H9 (cell line): Measurements from ENCODE around the gene AGAP3. TPM values are rescaled to one million over a fixed set of nuclear protein-coding genes. Genes with fewer than 3 reads are reported as not detected.

ENCODE experiments used
- DNase-seq: peaks from one replicate; pipeline ENCODE4 v3.0.0-alpha.2; 2017
- H2AFZ ChIP-seq: one replicate; pipeline ENCODE4 v1.6.1; 2013; ENCODE audit warnings: mild to moderate bottlenecking, low read length, control low read depth, moderate library complexity
- H2AK5ac ChIP-seq: 2 replicates; pipeline ENCODE4 v1.6.1; 2013; ENCODE audit warnings: low read length, control low read depth, mixed read lengths; ENCODE audit not compliant: insufficient read length
- H2BK120ac ChIP-seq: one replicate; pipeline ENCODE4 v1.6.1; 2013; ENCODE audit warnings: low read depth, mild to moderate bottlenecking, low read length, control low read depth, inconsistent platforms; ENCODE audit not compliant: poor library complexity, severe bottlenecking
- H2BK12ac ChIP-seq: 2 replicates; pipeline ENCODE4 v1.6.1; 2013; ENCODE audit warnings: low read length, control low read depth, mixed read lengths, low read depth; ENCODE audit not compliant: insufficient read length
- H2BK15ac ChIP-seq: 2 replicates; pipeline ENCODE4 v1.6.1; 2013; ENCODE audit warnings: low read depth, low read length, control low read depth
- H2BK20ac ChIP-seq: one replicate; pipeline ENCODE4 v1.6.1; 2013; ENCODE audit warnings: low read depth, mild to moderate bottlenecking, low read length, control low read depth, inconsistent platforms; ENCODE audit not compliant: poor library complexity, severe bottlenecking
- H2BK5ac ChIP-seq: 2 replicates; pipeline ENCODE4 v1.6.1; 2013; ENCODE audit warnings: low read length, control low read depth, mixed read lengths; ENCODE audit not compliant: insufficient read length
- H3K14ac ChIP-seq: 2 replicates; pipeline ENCODE4 v1.6.1; 2013; ENCODE audit warnings: low read length, control low read depth; ENCODE audit not compliant: insufficient read depth
- H3K18ac ChIP-seq: 2 replicates; pipeline ENCODE4 v1.6.1; 2013; ENCODE audit warnings: low read depth, mild to moderate bottlenecking, mixed read lengths, low read length, control low read depth; ENCODE audit not compliant: insufficient read length
- H3K23ac ChIP-seq: 2 replicates; pipeline ENCODE4 v1.6.1; 2013; ENCODE audit warnings: low read length, control low read depth, mixed read lengths, low read depth; ENCODE audit not compliant: insufficient read length
- H3K23me2 ChIP-seq: 2 replicates; pipeline ENCODE4 v1.6.1; 2013; ENCODE audit warnings: low read depth, mild to moderate bottlenecking, mixed read lengths, low read length, control low read depth; ENCODE audit not compliant: insufficient read length, poor library complexity, severe bottlenecking
- H3K27ac ChIP-seq: 2 replicates; pipeline ENCODE4 v1.5.1; 2013; ENCODE audit warnings: low read length, control low read depth, mixed read lengths, low read depth; ENCODE audit not compliant: insufficient read length
- H3K27me3 ChIP-seq: 2 replicates; pipeline ENCODE4 v1.6.1; 2013; ENCODE audit warnings: low read length, control low read depth, inconsistent platforms; ENCODE audit not compliant: insufficient read depth
- H3K4ac ChIP-seq: 2 replicates; pipeline ENCODE4 v1.6.1; 2013; ENCODE audit warnings: low read depth, mild to moderate bottlenecking, control low read depth, inconsistent platforms, low read length, moderate library complexity
- H3K4me1 ChIP-seq: 2 replicates; pipeline ENCODE4 v1.6.1; 2013; ENCODE audit warnings: low read length, control low read depth, inconsistent platforms; ENCODE audit not compliant: insufficient read depth
- H3K4me2 ChIP-seq: 2 replicates; pipeline ENCODE4 v1.6.1; 2013; ENCODE audit warnings: low read length, control low read depth, mixed read lengths; ENCODE audit not compliant: insufficient read length, insufficient read depth
- H3K56ac ChIP-seq: 2 replicates; pipeline ENCODE4 v1.6.1; 2013; ENCODE audit warnings: low read depth, mild to moderate bottlenecking, mixed read lengths, low read length, control low read depth; ENCODE audit not compliant: insufficient read length
- H3K79me1 ChIP-seq: 2 replicates; pipeline ENCODE4 v1.6.1; 2013; ENCODE audit warnings: low read depth, mild to moderate bottlenecking, moderate library complexity, low read length, control low read depth, inconsistent platforms; ENCODE audit not compliant: insufficient read depth, poor library complexity, severe bottlenecking
- H3K79me2 ChIP-seq: 2 replicates; pipeline ENCODE4 v1.6.1; 2013; ENCODE audit warnings: low read length, control low read depth, inconsistent platforms; ENCODE audit not compliant: insufficient read depth
- H3K9ac ChIP-seq: 2 replicates; pipeline ENCODE4 v1.6.1; 2013; ENCODE audit warnings: low read length, control low read depth, mixed read lengths; ENCODE audit not compliant: insufficient read length; ENCODE audit errors: extremely low read depth
- H3K9me3 ChIP-seq: one replicate; pipeline ENCODE4 v1.6.1; 2013; ENCODE audit warnings: low read depth, low read length, inconsistent platforms; ENCODE audit not compliant: control insufficient read depth
- H3T11ph ChIP-seq: one replicate; pipeline ENCODE4 v1.6.1; 2013; ENCODE audit warnings: mild to moderate bottlenecking, low read length, control low read depth, inconsistent platforms
- H4K20me1 ChIP-seq: one replicate; pipeline ENCODE4 v1.6.1; 2013; ENCODE audit not compliant: control insufficient read depth, insufficient read length, insufficient read depth
- H4K5ac ChIP-seq: 2 replicates; pipeline ENCODE4 v1.6.1; 2013; ENCODE audit warnings: low read depth, mild to moderate bottlenecking, mixed read lengths, low read length, control low read depth; ENCODE audit not compliant: insufficient read length
- H4K8ac ChIP-seq: replicated peaks from 2 replicates; pipeline ENCODE4 v1.6.1; 2013; ENCODE audit warnings: low read length, control low read depth, mixed read lengths, low read depth; ENCODE audit not compliant: insufficient read length
- H4K91ac ChIP-seq: 2 replicates; pipeline ENCODE4 v1.6.1; 2013; ENCODE audit warnings: low read depth, mild to moderate bottlenecking, moderate library complexity, mixed read lengths, low read length, control low read depth; ENCODE audit not compliant: insufficient read length
- H3K27ac Mint-ChIP-seq, 3 experiments: 2 replicates in 2 of 3; 3 replicates in 1 of 3; pipeline ENCODE4 v1.8.0; 2020 to 2021; ENCODE audit warnings: mixed read lengths in 3 of 3, mild to moderate bottlenecking in 1 of 3, moderate library complexity in 1 of 3
- H3K27me3 Mint-ChIP-seq: 2 replicates; pipeline ENCODE4 v1.8.0; 2021; ENCODE audit warnings: low read depth, mild to moderate bottlenecking, moderate library complexity, mixed read lengths
- H3K36me3 Mint-ChIP-seq, 3 experiments: 2 replicates in 2 of 3; 3 replicates in 1 of 3; pipeline ENCODE4 v1.8.0; 2020 to 2021; ENCODE audit warnings: low read depth in 3 of 3, mixed read lengths in 3 of 3; ENCODE audit not compliant: insufficient read depth in 1 of 3
- H3K4me1 Mint-ChIP-seq, 2 experiments: 2 replicates each; pipeline ENCODE4 v1.8.0; 2020; ENCODE audit warnings: mixed read lengths in 2 of 2
- H3K4me3 Mint-ChIP-seq, 2 experiments: 2 replicates in 1 of 2; 3 replicates in 1 of 2; pipeline ENCODE4 v1.8.0; 2020 to 2021; ENCODE audit warnings: mild to moderate bottlenecking in 2 of 2, mixed read lengths in 2 of 2, moderate library complexity in 1 of 2
- H3K9me3 Mint-ChIP-seq, 2 experiments: 2 replicates in 1 of 2; 3 replicates in 1 of 2; pipeline ENCODE4 v1.8.0; 2020; ENCODE audit warnings: mild to moderate bottlenecking in 2 of 2, mixed read lengths in 2 of 2, moderate library complexity in 1 of 2
- WGBS: extraction: QIAGEN DNeasy Blood & Tissue Kit; methylation state at CpG from one replicate; pipeline ENCODE4 v1.1.7; 2013; ENCODE audit warnings: missing lambda C conversion rate, low lambda C conversion rate, mixed read lengths; ENCODE audit not compliant: insufficient read length; ENCODE audit errors: extremely low coverage; 5-methylcytosine and 5-hydroxymethylcytosine counted together
- total RNA-seq: library from RNA; stranded (reverse); gene quantifications from 2 replicates; pipeline ENCODE4 v1.2.1, GENCODE V29; 2021
- TF ChIP-seq, protein P1 (sequence below): fragments of 200-600 bp; sonication (generic); conservative IDR thresholded peaks from 3 replicates; pipeline ENCODE4 v1.8.0; 2021; ENCODE audit warnings: antibody characterized with exemption, mild to moderate bottlenecking

Gene AGAP3
- total RNA-seq, 1 experiment from 2014 or later, result 97.7 TPM

GRCh38 chr7:151046603-151047573 lies 39.4 kb upstream of the AGAP3 start:
- Mint-ChIP-seq H3K27ac (no peak overlapping the region), H3K27me3 (peaks cover 43% of the 10 kb centered on the region), H3K4me1 (no peaks in the 10 kb centered on the region), H3K9me3 (no peaks in the 10 kb centered on the region; a peak in 1 of 5 replicates), H3K4me3 (no peak overlapping the region; a peak in 1 of 5 replicates), H3K36me3 (no peaks in the 10 kb centered on the region; a peak in 1 of 7 replicates)
- Histone ChIP-seq H2AFZ (no peak overlapping the region), H3K23me2 (no peaks in the 10 kb centered on the region), H2BK15ac (no peak overlapping the region), H2BK5ac (no peak overlapping the region), H3K4me2 (no peak overlapping the region), H2BK20ac (no peak overlapping the region), H4K8ac (no peak overlapping the region), H2BK120ac (no peak overlapping the region), H3K23ac (no peak overlapping the region), H3K27ac (no peak overlapping the region), H3K9ac (no peak overlapping the region), H3K4me1 (no peaks in the 10 kb centered on the region), H3T11ph (no peak overlapping the region), H4K5ac (no peak overlapping the region), H4K91ac (no peak overlapping the region), H3K79me2 (no peaks in the 10 kb centered on the region), H3K4ac (no peak overlapping the region), H3K27me3 (peaks cover 6% of the 10 kb centered on the region; the same call in 1 of the 2 replicates), H3K79me1 (no peaks in the 10 kb centered on the region), H3K9me3 (no peaks in the 10 kb centered on the region), H2BK12ac (no peak overlapping the region), H4K20me1 (no peaks in the 10 kb centered on the region), H3K14ac (no peak overlapping the region), H3K56ac (no peak overlapping the region), H2AK5ac (no peak overlapping the region), H3K18ac (no peak overlapping the region)
- no peak for DNase-seq
- TF ChIP-seq, protein P1, sequence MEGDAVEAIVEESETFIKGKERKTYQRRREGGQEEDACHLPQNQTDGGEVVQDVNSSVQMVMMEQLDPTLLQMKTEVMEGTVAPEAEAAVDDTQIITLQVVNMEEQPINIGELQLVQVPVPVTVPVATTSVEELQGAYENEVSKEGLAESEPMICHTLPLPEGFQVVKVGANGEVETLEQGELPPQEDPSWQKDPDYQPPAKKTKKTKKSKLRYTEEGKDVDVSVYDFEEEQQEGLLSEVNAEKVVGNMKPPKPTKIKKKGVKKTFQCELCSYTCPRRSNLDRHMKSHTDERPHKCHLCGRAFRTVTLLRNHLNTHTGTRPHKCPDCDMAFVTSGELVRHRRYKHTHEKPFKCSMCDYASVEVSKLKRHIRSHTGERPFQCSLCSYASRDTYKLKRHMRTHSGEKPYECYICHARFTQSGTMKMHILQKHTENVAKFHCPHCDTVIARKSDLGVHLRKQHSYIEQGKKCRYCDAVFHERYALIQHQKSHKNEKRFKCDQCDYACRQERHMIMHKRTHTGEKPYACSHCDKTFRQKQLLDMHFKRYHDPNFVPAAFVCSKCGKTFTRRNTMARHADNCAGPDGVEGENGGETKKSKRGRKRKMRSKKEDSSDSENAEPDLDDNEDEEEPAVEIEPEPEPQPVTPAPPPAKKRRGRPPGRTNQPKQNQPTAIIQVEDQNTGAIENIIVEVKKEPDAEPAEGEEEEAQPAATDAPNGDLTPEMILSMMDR, result no peak
- no CpG with 5 or more reads among the region's 14 CpGs for WGBS
